ENCODE data around the gene BAZ2B. TPM values are rescaled to one million over a fixed set of nuclear protein-coding genes. Genes with fewer than 3 reads are reported as not detected.

BAZ2B gene
- total and polyA plus RNA-seq, 9 of the 15 experiments (the other 6 are each of a cell fraction or from before 2014, with no cell fraction given), result 7.5 to 38.6 (median 19.8) TPM

- TF ChIP-seq TCF7L2 (IDR thresholded peaks at IDR 0.05; ENCODE audit: low read depth, low read length) (no peak), CEBPB (tag; IDR thresholded peaks at IDR 0.05) (no peak), SRSF7 (optimal IDR thresholded peaks at IDR 0.05; ENCODE audit: low read depth, low read length) (no peak), ZNF232 (CRISPR knock-in tag; IDR thresholded peaks at IDR 0.05) (no peak), PRPF4 (IDR thresholded peaks at IDR 0.05; ENCODE audit: insufficient read depth, low read depth, low read length, poor library complexity, severe bottlenecking) (no peak), NFXL1 (CRISPR knock-in tag; IDR thresholded peaks at IDR 0.05) (no peak), SAFB (IDR thresholded peaks at IDR 0.05; ENCODE audit: borderline replicate concordance, low read depth, low read length) (no peak), RB1 (IDR thresholded peaks at IDR 0.05; ENCODE audit: low read depth) (no peak), POLR2H (tag; IDR thresholded peaks at IDR 0.05; ENCODE audit: low read depth) (no peak; the same call in 1 of the 2 replicates), RBM39 (optimal IDR thresholded peaks at IDR 0.05; ENCODE audit: low read depth, low read length) (no peak), SIN3A (IDR thresholded peaks at IDR 0.05; ENCODE audit: borderline replicate concordance in 2 of 2, control insufficient read depth in 1 of 2, low read depth in 2 of 2, low read length in 2 of 2) (no peak), REST (IDR thresholded peaks at IDR 0.05; ENCODE audit: borderline replicate concordance) (peak; percentile 30; the same call in 1 of the 2 replicates), REST (CRISPR knock-in tag; IDR thresholded peaks at IDR 0.05; ENCODE audit: low read depth) (no peak)
- TF ChIP-seq, protein P1, sequence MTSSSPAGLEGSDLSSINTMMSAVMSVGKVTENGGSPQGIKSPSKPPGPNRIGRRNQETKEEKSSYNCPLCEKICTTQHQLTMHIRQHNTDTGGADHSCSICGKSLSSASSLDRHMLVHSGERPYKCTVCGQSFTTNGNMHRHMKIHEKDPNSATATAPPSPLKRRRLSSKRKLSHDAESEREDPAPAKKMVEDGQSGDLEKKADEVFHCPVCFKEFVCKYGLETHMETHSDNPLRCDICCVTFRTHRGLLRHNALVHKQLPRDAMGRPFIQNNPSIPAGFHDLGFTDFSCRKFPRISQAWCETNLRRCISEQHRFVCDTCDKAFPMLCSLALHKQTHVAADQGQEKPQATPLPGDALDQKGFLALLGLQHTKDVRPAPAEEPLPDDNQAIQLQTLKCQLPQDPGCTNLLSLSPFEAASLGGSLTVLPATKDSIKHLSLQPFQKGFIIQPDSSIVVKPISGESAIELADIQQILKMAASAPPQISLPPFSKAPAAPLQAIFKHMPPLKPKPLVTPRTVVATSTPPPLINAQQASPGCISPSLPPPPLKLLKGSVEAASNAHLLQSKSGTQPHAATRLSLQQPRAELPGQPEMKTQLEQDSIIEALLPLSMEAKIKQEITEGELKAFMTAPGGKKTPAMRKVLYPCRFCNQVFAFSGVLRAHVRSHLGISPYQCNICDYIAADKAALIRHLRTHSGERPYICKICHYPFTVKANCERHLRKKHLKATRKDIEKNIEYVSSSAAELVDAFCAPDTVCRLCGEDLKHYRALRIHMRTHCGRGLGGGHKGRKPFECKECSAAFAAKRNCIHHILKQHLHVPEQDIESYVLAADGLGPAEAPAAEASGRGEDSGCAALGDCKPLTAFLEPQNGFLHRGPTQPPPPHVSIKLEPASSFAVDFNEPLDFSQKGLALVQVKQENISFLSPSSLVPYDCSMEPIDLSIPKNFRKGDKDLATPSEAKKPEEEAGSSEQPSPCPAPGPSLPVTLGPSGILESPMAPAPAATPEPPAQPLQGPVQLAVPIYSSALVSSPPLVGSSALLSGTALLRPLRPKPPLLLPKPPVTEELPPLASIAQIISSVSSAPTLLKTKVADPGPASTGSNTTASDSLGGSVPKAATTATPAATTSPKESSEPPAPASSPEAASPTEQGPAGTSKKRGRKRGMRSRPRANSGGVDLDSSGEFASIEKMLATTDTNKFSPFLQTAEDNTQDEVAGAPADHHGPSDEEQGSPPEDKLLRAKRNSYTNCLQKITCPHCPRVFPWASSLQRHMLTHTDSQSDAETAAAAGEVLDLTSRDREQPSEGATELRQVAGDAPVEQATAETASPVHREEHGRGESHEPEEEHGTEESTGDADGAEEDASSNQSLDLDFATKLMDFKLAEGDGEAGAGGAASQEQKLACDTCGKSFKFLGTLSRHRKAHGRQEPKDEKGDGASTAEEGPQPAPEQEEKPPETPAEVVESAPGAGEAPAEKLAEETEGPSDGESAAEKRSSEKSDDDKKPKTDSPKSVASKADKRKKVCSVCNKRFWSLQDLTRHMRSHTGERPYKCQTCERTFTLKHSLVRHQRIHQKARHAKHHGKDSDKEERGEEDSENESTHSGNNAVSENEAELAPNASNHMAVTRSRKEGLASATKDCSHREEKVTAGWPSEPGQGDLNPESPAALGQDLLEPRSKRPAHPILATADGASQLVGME (CRISPR knock-in tag; IDR thresholded peaks at IDR 0.05), result no peak
These were observed 119.1 kb downstream of the BAZ2B start (continued) for GRCh38 chr2:159497256-159497655.

Measured in K562 (cell line).